Measurements from ENCODE around the gene ZNG1A. TPM values are rescaled to one million over a fixed set of nuclear protein-coding genes. Genes with fewer than 3 reads are reported as not detected.

The ZNG1A gene
- total and polyA plus RNA-seq, 2 experiments from 2014 or later = 70.3 to 180 TPM

DNA sequence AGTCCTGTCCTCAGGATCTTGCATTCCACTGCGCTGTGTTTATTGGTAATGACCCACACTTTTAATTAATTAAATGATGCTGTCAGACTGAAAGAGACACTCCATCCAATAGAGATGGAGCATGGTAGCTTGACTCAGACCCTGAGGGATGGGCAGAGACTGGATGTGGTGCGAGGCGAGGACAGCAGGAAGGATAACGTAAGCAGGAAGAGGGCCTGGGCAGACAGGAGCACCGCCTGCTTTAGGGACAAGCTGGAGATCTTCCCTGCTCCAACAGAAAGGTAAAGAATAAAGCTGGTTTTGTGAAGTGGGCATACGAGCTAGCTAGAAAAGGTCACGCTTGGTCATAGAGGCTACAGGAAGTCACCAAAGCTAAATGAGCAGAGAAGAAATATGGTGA, 32.2 kb upstream of the ZNG1A start:
- no peaks in the 10 kb centered on the region; the same call in 1 of the 2 replicates for H3K9me2 ChIP-seq (ENCODE audit: insufficient read depth)
- peaks cover 6% of the 10 kb centered on the region for H3K4me1 ChIP-seq (ENCODE audit: insufficient read depth)
- TF ChIP-seq ZNF331 (CRISPR knock-in tag; IDR thresholded peaks at IDR 0.05; ENCODE audit: low read depth) (no peak), CREB1 (CRISPR knock-in tag; IDR thresholded peaks at IDR 0.05; ENCODE audit: low read depth) (no peak), POLR2AphosphoS5 (IDR thresholded peaks at IDR 0.05; ENCODE audit: low read depth) (no peak), EZH2phosphoT487 (IDR thresholded peaks at IDR 0.05; ENCODE audit: unreplicated experiment) (no peak), STAT1 (IDR thresholded peaks at IDR 0.05; ENCODE audit: unreplicated experiment) (no peak), ZNF114 (CRISPR knock-in tag; IDR thresholded peaks at IDR 0.05) (no peak), JUNB (IDR thresholded peaks at IDR 0.05; ENCODE audit: unreplicated experiment) (no peak), NANOG (IDR thresholded peaks at IDR 0.05; ENCODE audit: borderline replicate concordance) (no peak), EZH2 (IDR thresholded peaks at IDR 0.05; ENCODE audit: low read depth, unreplicated experiment) (no peak)
- TF ChIP-seq, protein P1, sequence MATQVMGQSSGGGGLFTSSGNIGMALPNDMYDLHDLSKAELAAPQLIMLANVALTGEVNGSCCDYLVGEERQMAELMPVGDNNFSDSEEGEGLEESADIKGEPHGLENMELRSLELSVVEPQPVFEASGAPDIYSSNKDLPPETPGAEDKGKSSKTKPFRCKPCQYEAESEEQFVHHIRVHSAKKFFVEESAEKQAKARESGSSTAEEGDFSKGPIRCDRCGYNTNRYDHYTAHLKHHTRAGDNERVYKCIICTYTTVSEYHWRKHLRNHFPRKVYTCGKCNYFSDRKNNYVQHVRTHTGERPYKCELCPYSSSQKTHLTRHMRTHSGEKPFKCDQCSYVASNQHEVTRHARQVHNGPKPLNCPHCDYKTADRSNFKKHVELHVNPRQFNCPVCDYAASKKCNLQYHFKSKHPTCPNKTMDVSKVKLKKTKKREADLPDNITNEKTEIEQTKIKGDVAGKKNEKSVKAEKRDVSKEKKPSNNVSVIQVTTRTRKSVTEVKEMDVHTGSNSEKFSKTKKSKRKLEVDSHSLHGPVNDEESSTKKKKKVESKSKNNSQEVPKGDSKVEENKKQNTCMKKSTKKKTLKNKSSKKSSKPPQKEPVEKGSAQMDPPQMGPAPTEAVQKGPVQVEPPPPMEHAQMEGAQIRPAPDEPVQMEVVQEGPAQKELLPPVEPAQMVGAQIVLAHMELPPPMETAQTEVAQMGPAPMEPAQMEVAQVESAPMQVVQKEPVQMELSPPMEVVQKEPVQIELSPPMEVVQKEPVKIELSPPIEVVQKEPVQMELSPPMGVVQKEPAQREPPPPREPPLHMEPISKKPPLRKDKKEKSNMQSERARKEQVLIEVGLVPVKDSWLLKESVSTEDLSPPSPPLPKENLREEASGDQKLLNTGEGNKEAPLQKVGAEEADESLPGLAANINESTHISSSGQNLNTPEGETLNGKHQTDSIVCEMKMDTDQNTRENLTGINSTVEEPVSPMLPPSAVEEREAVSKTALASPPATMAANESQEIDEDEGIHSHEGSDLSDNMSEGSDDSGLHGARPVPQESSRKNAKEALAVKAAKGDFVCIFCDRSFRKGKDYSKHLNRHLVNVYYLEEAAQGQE (IDR thresholded peaks at IDR 0.05; ENCODE audit: unreplicated experiment) = no peak
- TF ChIP-seq, protein P2, sequence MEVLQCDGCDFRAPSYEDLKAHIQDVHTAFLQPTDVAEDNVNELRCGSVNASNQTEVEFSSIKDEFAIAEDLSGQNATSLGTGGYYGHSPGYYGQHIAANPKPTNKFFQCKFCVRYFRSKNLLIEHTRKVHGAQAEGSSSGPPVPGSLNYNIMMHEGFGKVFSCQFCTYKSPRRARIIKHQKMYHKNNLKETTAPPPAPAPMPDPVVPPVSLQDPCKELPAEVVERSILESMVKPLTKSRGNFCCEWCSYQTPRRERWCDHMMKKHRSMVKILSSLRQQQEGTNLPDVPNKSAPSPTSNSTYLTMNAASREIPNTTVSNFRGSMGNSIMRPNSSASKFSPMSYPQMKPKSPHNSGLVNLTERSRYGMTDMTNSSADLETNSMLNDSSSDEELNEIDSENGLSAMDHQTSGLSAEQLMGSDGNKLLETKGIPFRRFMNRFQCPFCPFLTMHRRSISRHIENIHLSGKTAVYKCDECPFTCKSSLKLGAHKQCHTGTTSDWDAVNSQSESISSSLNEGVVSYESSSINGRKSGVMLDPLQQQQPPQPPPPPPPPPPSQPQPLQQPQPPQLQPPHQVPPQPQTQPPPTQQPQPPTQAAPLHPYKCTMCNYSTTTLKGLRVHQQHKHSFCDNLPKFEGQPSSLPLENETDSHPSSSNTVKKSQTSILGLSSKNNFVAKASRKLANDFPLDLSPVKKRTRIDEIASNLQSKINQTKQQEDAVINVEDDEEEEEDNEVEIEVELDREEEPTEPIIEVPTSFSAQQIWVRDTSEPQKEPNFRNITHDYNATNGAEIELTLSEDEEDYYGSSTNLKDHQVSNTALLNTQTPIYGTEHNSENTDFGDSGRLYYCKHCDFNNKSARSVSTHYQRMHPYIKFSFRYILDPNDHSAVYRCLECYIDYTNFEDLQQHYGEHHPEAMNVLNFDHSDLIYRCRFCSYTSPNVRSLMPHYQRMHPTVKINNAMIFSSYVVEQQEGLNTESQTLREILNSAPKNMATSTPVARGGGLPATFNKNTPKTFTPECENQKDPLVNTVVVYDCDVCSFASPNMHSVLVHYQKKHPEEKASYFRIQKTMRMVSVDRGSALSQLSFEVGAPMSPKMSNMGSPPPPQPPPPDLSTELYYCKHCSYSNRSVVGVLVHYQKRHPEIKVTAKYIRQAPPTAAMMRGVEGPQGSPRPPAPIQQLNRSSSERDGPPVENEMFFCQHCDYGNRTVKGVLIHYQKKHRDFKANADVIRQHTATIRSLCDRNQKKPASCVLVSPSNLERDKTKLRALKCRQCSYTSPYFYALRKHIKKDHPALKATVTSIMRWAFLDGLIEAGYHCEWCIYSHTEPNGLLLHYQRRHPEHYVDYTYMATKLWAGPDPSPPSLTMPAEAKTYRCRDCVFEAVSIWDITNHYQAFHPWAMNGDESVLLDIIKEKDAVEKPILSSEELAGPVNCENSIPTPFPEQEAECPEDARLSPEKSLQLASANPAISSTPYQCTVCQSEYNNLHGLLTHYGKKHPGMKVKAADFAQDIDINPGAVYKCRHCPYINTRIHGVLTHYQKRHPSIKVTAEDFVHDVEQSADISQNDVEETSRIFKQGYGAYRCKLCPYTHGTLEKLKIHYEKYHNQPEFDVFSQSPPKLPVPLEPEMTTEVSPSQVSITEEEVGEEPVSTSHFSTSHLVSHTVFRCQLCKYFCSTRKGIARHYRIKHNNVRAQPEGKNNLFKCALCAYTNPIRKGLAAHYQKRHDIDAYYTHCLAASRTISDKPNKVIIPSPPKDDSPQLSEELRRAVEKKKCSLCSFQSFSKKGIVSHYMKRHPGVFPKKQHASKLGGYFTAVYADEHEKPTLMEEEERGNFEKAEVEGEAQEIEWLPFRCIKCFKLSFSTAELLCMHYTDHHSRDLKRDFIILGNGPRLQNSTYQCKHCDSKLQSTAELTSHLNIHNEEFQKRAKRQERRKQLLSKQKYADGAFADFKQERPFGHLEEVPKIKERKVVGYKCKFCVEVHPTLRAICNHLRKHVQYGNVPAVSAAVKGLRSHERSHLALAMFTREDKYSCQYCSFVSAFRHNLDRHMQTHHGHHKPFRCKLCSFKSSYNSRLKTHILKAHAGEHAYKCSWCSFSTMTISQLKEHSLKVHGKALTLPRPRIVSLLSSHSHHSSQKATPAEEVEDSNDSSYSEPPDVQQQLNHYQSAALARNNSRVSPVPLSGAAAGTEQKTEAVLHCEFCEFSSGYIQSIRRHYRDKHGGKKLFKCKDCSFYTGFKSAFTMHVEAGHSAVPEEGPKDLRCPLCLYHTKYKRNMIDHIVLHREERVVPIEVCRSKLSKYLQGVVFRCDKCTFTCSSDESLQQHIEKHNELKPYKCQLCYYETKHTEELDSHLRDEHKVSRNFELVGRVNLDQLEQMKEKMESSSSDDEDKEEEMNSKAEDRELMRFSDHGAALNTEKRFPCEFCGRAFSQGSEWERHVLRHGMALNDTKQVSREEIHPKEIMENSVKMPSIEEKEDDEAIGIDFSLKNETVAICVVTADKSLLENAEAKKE (CRISPR knock-in tag; IDR thresholded peaks at IDR 0.05) = no peak
- TF ChIP-seq, protein P3, sequence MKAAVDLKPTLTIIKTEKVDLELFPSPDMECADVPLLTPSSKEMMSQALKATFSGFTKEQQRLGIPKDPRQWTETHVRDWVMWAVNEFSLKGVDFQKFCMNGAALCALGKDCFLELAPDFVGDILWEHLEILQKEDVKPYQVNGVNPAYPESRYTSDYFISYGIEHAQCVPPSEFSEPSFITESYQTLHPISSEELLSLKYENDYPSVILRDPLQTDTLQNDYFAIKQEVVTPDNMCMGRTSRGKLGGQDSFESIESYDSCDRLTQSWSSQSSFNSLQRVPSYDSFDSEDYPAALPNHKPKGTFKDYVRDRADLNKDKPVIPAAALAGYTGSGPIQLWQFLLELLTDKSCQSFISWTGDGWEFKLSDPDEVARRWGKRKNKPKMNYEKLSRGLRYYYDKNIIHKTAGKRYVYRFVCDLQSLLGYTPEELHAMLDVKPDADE (IDR thresholded peaks at IDR 0.05) = no peak
- TF ChIP-seq, protein P4, sequence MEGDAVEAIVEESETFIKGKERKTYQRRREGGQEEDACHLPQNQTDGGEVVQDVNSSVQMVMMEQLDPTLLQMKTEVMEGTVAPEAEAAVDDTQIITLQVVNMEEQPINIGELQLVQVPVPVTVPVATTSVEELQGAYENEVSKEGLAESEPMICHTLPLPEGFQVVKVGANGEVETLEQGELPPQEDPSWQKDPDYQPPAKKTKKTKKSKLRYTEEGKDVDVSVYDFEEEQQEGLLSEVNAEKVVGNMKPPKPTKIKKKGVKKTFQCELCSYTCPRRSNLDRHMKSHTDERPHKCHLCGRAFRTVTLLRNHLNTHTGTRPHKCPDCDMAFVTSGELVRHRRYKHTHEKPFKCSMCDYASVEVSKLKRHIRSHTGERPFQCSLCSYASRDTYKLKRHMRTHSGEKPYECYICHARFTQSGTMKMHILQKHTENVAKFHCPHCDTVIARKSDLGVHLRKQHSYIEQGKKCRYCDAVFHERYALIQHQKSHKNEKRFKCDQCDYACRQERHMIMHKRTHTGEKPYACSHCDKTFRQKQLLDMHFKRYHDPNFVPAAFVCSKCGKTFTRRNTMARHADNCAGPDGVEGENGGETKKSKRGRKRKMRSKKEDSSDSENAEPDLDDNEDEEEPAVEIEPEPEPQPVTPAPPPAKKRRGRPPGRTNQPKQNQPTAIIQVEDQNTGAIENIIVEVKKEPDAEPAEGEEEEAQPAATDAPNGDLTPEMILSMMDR (conservative IDR thresholded peaks at IDR 0.05; ENCODE audit: low read depth in 2 of 2) = no peak
- H3K4me1 Mint-ChIP-seq = no peaks in the 10 kb centered on the region
- no peak overlapping the region for H3K4me2 ChIP-seq
- H3K27ac Mint-ChIP-seq = no peak overlapping the region
- no peaks in the 10 kb centered on the region for H3K79me2 ChIP-seq (replicated peaks; ENCODE audit: insufficient read depth)
- DNase-seq (ENCODE audit: low spot score) = no peak
- H3F3A ChIP-seq (replicated peaks; ENCODE audit: low read depth) = peaks cover 6% of the 10 kb centered on the region; the same call in 1 of the 2 replicates
- no peak for ATAC-seq
- no peaks in the 10 kb centered on the region for H4K20me1 ChIP-seq (replicated peaks; ENCODE audit: insufficient read depth)
- no peaks in the 10 kb centered on the region; the same call in 2 of the 3 replicates for H3K9me3 Mint-ChIP-seq
- H3K4me3 ChIP-seq = no peak overlapping the region
- no peaks in the 10 kb centered on the region for H3K36me3 ChIP-seq (ENCODE audit: insufficient read depth)
- H2AFZ ChIP-seq = no peak overlapping the region
- no peak overlapping the region for H3K27ac ChIP-seq (ENCODE audit: low read depth)
- no peak overlapping the region for H3K4me3 Mint-ChIP-seq
- peaks cover 38% of the 10 kb centered on the region for H3K27me3 ChIP-seq (ENCODE audit: insufficient read depth)
- H3K27me3 Mint-ChIP-seq (ENCODE audit: insufficient read depth, low read depth, poor library complexity) = peaks cover 19% of the 10 kb centered on the region
- H3K36me3 Mint-ChIP-seq (ENCODE audit: low read depth) = no peaks in the 10 kb centered on the region
